HG03045 (cell line): ENCODE measurements around the gene LCP2.
A peak's percentile ranks its signal among the peaks of the same experiment; 100 is the strongest.

Experiments used
- ATAC-seq: cut with Tn5 transposase; IDR thresholded peaks from one replicate; pipeline ENCODE4 v1.9.1; 2021; ENCODE audit warnings: mild to moderate bottlenecking, moderate library complexity; ENCODE audit not compliant: unreplicated experiment

LCP2 gene

DNA sequence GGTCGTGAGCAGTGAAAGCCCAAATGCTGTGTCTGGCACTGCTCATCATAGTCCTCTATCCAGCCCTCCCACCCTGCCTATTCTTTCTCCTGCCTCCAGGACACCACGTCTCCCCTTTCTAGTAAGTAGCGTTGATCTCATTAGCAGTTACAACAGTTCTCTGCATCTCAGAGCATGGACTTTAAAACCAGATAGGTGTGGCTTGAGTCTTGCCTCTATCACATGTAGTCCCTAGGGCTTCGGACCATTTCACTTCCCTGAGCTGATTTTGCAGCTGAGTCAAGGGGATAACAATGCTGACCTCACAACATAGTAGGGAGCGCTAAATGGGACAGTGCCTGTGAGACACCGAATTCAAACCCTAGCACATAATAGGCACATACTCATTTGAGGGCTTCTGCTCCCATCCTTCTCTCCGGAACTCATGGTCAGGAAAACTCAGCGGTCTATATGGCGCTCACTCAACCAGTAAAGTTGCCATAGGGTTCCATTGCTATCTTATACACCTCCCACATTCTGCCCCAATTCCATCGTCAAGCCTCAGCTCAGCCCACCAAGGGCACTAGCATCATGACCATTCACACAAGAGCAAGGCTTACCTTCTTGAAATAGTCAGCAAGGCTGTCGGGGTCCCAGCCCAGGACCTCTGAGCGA is 515 bp downstream of the LCP2 start:
- peak; percentile 55 for ATAC-seq

DNA sequence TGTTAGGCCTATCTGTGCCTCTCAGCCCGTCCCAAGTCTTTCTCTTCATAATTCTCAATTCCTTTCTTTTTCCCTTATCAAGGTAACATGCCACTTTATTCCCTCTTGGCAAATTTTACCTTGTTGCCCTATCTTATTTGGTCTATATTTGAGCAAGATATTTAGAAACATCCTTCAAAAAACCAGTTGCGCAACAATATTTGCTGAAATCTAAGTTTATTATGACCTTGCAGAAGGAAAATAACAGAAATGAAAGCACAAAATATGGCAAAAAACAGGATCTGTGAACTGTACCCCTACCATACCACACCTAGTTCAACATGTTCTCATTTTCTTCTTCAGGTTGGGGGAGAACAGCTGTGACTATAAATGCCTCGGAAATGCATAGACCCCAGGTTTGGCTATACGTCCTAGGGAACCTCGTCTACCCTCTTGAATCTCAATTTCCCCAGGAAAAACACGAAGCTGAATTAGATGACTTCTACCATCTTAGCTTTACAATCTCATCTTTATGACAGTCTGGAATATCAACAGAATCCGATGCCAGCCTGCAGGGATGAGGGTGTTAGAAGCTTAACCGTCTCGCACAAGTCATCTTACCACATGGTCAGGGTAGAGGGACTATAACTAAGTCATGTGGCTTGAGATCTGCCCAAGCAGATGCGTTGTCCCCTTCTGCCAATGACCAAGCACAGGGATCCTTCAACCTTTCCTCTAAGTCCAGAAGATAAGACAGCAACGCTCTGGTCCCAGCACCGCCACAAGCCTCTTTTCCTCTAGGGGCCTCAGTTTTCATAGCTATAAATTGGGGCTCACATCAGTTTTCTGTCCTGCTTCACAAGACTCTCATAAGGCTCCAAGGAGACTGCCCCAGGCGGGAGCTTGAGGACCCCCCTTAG is 1.3 kb downstream of the LCP2 start:
- ATAC-seq: no peak

DNA sequence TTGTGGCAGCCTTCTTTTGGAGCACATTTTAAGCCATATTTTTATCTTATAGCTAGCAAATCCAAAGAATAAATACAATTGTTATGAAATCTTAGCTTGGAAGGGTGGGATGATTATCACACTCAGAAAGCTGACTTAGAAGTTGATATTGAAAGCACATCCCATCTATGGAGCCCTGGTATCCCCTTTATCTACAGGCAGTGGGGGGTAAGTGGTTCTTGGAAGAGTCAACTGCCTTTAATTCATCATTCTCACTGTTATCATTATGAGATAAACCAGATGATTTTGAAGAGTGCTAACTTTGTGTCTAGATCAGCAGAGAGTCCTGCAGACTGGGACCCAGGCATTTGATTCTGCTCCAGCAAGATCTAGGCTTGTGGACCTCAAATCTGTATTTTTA is 3.0 kb downstream of the LCP2 start:
- ATAC-seq: no peak

DNA sequence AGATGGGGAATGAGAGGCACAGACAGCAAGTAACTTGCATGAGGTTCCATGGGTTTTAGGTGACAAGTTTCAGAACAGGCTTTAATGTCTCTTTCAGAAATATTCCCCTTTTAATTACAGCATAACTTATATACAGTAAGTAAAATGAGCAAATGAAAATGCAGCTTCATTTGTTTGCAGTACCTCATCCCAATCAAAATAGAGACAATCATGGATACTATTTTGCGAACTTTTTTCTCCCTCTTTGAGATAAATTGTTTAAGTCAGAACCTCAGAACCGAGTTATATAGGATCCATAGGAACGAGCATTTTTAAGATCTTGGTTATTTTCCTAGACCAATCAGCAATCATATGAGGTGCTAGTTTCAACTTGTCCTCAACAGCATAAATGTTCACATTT is 3.5 kb downstream of the LCP2 start:
- no peak for ATAC-seq

DNA sequence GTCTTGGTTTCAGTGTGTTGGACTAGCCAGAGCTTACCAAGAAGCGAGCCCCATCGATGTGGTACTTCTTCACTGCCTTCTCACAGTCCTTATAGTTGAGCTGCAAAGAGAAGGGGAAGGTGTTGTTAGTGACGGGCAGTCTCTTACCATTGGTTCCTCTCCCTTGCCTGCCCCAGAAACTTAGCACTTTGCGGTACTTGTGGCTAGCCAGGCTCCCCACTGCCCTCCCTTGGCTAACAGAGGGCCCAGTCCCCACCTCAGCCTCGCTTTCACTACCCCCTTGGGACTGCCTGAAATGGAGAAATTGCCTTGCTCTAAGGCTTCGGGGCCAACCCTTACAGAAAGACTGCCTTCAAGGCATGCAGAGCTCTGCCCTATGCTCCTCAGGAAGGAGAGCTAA is 4.3 kb downstream of the LCP2 start:
- peak; percentile 67 for ATAC-seq

DNA sequence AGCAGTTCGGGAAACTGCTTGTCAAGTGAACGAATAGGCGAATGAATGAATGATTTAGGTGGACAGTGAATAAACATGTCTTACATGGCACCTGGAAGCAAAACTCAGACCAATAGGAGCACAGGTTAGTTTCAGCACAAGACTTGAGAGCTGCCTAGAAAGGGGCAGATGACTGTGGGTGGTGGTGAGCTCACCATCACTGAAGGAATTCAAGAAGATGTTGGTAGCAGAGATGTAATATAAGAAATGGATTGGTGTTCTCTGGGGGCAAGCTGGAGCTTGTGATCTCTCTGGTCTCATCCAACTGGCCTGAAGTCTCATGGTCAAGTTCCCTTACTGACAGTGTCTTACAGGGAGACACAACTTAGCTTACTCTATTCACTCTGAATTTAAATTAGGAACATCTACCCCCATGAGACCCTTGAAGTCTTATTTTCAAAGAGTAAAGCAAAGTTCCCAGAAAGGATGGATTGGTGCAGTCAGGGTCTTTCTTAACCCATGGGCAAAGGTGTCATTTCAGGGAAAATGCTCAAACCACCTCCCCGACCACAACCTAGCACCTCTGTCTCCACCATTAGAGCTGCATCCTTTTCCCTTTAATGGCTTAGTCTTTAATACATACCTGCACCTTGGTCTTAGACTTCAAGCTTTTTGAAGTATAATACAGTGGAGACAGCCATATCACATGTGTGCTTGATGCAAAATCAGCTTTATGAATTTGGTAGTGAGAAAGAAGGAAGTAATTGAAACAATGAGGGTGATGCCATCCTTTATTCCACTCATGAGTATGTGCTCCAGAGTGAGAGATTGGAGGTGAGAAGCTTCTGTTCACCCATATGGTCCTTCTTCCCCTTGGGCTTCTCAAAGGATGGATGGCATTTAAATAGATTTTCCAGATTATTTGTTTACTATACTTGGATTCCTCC is 5.1 kb downstream of the LCP2 start:
- ATAC-seq: no peak

DNA sequence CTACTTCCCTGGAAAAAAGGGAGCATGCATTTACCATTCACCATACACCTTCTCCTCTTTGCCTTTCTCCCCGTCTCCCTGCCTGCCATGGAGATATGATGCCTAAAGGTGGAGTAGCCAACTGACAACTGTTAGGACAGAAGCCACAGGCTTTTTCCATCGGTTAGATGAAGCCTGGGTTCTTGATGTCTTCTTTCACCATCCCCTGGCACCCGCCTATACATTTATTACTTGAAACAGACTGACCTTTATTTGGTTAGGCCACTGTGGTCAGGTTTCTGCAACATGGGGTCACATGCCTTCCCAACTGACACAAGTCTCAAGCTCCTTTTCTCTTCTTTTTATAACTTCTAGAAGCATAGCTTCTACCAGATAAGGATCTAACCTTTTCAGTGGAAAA is 7.1 kb downstream of the LCP2 start:
- no peak for ATAC-seq

DNA sequence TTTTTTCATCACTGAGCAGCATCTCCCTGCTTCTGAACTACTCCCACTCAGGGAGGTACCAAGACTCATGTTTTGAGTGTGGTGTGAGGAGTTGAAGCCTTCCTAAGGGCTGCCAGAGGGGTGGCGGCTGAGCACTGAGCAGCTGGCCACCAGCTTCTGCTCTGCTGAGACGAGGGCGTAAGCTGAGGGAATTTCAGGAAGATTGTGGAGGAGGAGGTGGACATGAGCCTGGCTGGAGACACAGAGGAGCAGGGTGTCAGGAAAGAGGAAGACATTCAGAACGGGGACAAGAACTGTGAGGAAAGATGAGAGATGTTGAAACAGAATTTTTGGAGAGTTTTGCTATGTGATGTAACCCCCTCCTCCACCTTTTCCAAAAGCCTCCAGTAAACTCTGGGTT is 7.8 kb downstream of the LCP2 start:
- no peak for ATAC-seq

DNA sequence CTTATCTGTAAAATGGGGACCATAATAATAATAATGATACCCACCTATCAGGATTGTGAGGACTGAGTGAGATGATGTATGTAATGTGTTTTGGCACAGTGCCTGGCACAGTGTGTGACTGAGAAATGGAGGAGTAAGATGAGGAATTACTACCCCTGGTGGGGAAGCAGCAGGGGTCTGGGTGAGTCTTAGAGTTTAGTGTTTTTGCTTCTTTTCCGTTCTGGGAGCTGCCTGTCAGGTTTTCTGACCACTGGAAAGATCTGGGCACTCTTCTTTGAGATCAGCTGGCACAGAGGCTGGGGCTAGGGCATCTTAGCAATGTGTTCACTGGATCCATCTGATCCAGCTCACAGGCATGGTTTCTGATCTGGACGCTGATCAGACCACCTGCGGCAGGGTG is 8.5 kb downstream of the LCP2 start:
- ATAC-seq: no peak

DNA sequence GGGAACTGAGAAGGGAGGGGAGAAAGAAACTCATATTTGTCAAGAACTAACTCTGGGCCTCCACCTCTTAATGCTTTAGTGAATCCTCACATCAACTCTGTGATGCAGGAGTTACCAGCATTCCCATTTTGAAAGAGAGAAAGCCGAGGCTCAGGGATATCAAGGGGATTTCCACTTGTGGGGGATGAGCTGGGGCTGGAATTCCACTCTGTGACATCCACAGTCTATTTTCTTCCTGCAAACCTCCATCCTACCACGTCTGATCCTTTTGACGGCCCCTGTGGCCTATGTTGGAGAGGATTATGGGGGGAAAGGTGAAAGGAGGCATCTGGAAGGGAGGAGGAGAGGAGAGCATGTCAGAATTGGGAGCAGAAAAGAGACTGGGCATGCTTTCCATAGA is 9.0 kb downstream of the LCP2 start:
- no peak for ATAC-seq

DNA sequence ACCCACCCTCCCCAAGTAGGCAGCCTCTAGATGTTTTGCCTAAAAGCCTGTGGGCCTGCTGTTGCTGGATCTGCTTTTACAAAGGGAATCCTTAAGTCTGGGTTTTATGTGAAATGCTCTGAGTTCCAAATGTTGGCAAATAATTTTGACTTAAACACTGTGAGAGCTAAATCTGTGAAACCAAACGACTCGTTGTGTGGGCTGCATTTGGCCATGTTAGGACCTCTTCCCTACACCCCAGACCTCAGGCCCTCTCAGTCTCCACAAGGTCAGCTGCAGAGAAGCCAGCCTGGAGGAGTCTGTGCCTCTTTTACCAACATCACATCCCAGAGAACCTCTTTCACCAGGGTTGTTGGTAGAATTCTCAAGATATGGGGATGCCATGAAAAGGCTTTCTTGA is 9.4 kb downstream of the LCP2 start:
- no peak for ATAC-seq

DNA sequence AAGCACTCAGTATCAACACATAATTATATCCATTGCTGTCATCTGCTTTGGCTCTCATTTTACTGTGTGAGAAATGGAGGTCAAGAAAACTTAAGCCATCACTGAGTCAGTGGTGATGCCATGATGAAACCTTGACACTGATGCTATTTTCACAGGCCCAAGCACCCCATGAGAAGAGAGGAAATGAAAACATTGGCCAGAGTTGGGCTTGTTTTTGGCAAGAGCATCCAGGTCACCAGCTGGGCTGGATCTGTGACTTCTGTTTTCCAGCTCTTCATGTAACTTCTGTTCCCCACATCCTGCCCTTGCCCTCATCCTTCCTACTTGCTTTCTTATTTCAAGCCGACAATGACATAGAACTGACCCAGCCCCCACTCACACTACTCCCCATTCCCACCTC is 10.0 kb downstream of the LCP2 start:
- ATAC-seq: no peak

DNA sequence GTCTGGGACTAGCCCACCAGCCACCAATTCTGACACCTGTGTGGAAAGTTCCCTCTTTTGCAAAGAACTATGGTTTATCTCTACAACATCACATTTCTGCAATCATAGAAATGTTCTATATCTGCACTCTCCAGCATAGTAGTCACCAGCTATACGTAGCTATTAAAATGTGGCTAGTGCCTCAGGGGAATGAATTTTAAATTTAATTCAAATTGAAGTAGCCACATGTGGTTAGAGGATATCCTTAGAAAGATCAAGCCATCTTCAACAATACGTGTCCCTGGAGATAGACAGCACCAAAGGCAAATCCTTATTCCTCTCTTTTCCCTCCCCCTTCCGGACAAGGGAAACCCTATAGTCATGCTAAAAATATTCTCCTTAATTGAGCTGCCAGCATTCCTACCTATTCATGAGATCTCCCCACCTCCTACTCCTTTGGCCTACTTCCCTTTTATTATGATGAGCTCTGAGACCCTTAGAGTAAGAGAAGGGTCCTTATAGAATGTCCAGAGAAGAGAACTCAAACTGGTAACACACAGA is 11.1 kb downstream of the LCP2 start:
- ATAC-seq: no peak

DNA sequence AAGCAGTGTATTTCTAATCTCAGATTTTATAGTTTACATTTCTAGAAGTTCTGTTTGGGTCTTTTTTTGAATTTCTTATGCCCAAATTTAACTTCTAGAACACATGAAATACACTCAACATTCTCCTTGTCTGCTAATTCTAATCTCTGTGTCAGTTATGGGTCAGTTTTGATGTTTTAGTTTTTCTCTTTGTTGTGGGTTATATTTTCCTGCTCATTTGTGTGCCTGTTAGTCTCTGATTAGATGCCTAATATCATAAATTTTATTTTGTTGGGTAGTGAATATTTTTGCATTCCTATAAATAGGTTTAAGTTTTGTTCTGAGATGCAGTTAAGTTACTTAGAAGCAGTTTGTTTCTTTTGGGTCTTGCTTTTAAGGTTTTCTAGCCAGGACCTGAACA is 12.4 kb downstream of the LCP2 start:
- no peak for ATAC-seq

DNA sequence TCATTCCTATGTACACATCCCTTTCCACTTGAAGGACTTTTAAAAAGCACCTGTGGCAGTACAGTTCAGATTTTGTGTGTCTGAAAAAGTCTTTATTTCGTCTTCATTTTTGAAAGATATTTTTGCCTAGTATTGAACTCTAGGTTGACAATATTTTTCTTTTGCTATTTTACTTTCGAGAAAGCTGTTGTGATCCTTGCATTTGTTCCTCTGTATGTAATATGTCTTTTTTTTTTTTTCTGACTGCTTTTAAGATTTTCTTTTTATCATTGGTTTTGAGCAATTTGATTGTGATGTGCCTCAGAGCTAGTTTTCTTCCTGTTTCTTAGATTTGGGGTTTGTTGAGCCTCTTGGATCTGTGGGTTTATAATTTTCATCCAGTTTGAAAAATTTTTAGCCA is 13.3 kb downstream of the LCP2 start:
- no peak for ATAC-seq

DNA sequence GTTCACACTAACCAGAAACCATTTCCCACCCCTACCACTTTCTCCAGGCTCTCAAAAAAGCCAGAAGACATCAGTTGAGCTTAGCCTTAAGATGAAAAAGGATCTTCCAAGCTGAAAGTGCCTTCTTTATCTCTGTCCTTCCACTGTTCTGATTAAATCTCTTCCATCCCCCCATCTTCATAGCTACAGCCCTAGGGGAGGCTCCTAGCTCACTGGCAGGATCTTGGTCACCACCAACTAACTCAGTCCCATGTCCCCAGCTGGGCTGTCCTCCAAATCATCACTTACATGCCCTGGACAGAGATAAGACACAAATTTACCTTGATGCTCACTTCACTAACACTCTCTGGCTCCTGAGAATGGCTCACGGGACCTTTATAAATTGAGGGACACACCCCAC is 14.3 kb downstream of the LCP2 start:
- no peak for ATAC-seq

DNA sequence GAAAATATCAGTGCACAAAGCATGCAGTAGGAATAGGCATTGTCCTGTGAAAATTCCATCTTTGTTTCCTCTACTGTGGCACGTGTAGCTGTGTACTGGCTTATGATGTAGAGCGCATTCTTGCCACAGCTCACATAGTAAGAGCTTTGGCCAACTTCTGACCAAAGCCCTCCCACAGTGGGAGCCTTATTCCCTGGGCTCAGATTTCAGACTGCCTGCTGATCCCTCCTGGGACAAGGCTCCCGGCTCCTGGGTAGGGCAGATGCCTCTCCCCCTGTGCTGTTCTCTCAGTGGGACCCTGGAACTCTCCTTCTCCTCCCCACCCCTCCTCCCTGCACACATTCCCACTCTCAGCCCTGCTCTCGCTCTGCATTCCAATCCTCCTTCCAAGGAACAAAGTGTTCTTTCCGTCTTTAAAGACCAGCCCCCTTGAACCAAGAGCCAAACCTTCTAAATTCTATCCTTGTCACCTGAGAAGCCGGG is 17.5 kb downstream of the LCP2 start:
- no peak for ATAC-seq

DNA sequence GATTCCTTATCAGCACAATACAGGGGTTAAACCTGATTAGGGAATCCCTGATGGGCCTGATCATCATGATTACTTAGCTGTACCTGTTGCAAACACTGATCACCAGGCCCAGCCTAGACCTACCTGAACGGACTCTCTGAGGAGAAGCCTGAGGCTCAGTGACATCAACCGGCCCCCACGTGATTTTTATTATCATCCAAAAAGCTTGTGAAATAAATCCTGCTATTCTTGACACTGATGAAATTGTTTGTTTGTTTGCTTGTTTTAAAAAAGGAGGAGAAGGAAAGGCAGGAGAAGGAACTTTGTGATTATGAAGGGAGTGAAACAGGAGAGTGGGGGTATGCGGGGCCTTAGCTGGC is 18.1 kb downstream of the LCP2 start:
- no peak for ATAC-seq

DNA sequence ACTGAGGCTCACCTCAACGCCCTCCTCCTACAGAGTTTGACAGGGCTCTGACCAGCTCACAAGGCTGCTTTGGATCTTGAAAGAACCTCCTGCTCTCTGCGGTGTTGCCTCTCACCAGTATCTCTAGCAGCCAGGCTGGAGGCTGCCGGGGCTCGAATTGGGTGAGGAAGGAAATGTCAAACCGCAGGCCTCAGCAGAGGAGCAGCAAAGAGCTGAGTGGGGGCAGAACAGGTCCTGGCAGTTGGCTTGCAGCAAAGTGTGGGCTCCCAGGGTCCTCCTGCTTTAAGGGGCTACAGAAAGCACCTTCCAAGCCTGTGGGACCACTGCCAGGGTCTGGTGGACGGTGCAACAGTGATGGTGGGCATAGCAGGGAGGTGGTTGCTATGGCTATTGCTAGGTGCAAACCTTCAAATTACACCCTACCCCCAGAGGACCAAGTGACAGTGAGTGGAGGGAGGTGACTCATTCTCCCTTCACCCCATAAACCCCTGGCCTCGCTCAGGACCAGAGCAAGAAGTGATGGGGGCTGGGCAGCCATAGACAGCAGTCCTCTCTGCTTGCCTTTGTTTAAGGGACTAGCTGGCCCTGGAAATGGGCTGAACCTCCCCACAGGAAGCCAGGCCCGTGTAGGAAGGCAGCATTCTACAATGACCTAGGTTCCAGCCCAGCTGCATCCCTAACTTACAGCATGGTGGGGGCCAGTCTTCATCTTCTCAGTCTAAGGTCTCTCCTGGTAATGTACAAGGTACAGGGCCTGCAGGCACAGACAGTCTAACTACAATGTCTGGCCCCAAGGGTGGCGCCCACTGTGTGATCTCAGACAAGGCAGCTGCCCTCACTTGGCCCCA is 18.7 kb downstream of the LCP2 start:
- peak; percentile 90 for ATAC-seq

DNA sequence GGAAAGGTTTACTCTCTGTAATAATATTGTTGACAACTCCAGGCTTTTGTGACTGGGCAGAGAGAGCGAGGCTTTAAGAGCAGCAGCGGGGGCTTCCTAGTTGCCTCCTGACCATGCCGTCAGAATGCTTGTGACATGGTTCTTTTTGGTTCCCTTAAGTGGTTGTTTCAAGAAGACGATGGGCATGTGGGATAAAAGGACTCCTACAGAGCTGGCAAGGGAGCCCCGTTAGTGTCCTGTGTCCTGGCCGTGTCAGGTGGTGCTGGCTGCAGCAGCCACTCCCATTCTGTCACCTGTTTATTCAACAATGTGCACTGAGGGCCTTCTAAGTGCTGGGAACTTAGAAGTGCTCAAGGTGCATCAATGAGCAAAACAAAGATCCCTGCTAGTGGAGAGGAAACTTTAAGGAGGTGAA is 19.7 kb downstream of the LCP2 start:
- ATAC-seq: no peak
